Liver (tissue), 9 donors: ENCODE data around the gene TBC1D5. TPM values are rescaled to one million over a fixed set of nuclear protein-coding genes. Genes with fewer than 3 reads are reported as not detected.
A peak's percentile ranks its signal among the peaks of the same experiment; 100 is the strongest.
"Not testable (repeated sequence)": the region's sequence is repeated elsewhere in the genome, so short reads cannot be mapped to it uniquely, and the experiment has no call there.

ENCODE experiments used
- DNase-seq: peaks from one replicate; pipeline ENCODE4 v3.0.0-alpha.2; 2017; ENCODE audit warnings: low spot score
- H3K27ac ChIP-seq, 2 donors: one replicate each; pipeline ENCODE4 v1.7.0; 2013; ENCODE audit warnings: inconsistent platforms in 2 of 2, low read length in 2 of 2, control low read depth in 1 of 2, low read depth in 1 of 2, mild to moderate bottlenecking in 1 of 2
- H3K27me3 ChIP-seq, 4 donors: one replicate each; pipeline versions ENCODE4 v1.6.1 to v1.7.0; 2013; ENCODE audit warnings: low read length in 3 of 4, inconsistent platforms in 1 of 4, mild to moderate bottlenecking in 1 of 4, moderate library complexity in 1 of 4; ENCODE audit not compliant: control insufficient read depth in 4 of 4, insufficient read depth in 4 of 4
- H3K36me3 ChIP-seq, 4 donors: one replicate each; pipeline versions ENCODE4 v1.6.1 to v1.7.0; 2013; ENCODE audit warnings: low read length in 3 of 4, mild to moderate bottlenecking in 3 of 4, low read depth in 1 of 4, moderate library complexity in 1 of 4; ENCODE audit not compliant: control insufficient read depth in 4 of 4, insufficient read depth in 3 of 4
- H3K4me1 ChIP-seq, 4 donors: one replicate each; pipeline versions ENCODE4 v1.6.1 to v1.7.0; 2013; ENCODE audit warnings: low read length in 3 of 4, mild to moderate bottlenecking in 3 of 4, moderate library complexity in 1 of 4; ENCODE audit not compliant: control insufficient read depth in 4 of 4, insufficient read depth in 4 of 4
- H3K4me3 ChIP-seq, 3 donors: one replicate each; pipeline versions ENCODE4 v1.6.1 to v1.7.0; 2013; ENCODE audit warnings: low read length in 3 of 3, control low read depth in 1 of 3, low read depth in 1 of 3, mild to moderate bottlenecking in 1 of 3
- H3K9ac ChIP-seq, 2 donors: one replicate each; pipeline ENCODE4 v1.7.0; 2013; ENCODE audit warnings: low read length in 2 of 2, mild to moderate bottlenecking in 2 of 2, moderate library complexity in 2 of 2, control low read depth in 1 of 2, low read depth in 1 of 2
- H3K9me3 ChIP-seq, 4 donors: one replicate each; pipeline versions ENCODE4 v1.6.1 to v1.7.0; 2013; ENCODE audit warnings: low read length in 3 of 4; ENCODE audit not compliant: control insufficient read depth in 4 of 4
- FOXA1 ChIP-seq: IDR thresholded peaks from 2 replicates; pipeline ENCODE4 v1.6.1; 2016; ENCODE audit warnings: antibody characterized with exemption
- FOXA2 ChIP-seq: IDR thresholded peaks from 2 replicates; pipeline ENCODE4 v1.6.1; 2016; ENCODE audit warnings: antibody characterized with exemption
- HNF4G ChIP-seq: IDR thresholded peaks from 2 replicates; pipeline ENCODE4 v1.6.1; 2016; ENCODE audit warnings: antibody characterized with exemption
- JUND ChIP-seq, 2 donors: IDR thresholded peaks; 2 replicates each; pipeline ENCODE4 v1.6.1; 2016; ENCODE audit warnings: antibody characterized with exemption in 2 of 2
- RAD21 ChIP-seq, 2 donors: IDR thresholded peaks; 2 replicates each; pipeline ENCODE4 v1.6.1; 2016; ENCODE audit warnings: antibody characterized with exemption in 2 of 2, mild to moderate bottlenecking in 2 of 2
- SP1 ChIP-seq: IDR thresholded peaks from 2 replicates; pipeline ENCODE4 v1.6.1; 2018; ENCODE audit warnings: antibody characterized with exemption, mild to moderate bottlenecking
- YY1 ChIP-seq: IDR thresholded peaks from 2 replicates; pipeline ENCODE4 v1.6.1; 2016; ENCODE audit warnings: antibody characterized with exemption, mild to moderate bottlenecking
- WGBS: extraction: QIAGEN DNeasy Blood & Tissue Kit; methylation state at CpG from one replicate; pipeline ENCODE4 v1.1.7; 2013; 5-methylcytosine and 5-hydroxymethylcytosine counted together
- polyA plus RNA-seq, 2 donors: library from polyadenylated mRNA; stranded (reverse) in 1 of 2; unstranded in 1 of 2; fragments of 200-250 nt in 1 of 2; fragments of >200 nt in 1 of 2; fragmentation: Nextera tagmentation in 1 of 2; extraction: Ambion mirVana in 1 of 2; gene quantifications; one replicate each; pipeline versions ENCODE4 v1.2.1 to v1.2.3, GENCODE V29; 2013 to 2015
- total RNA-seq, 2 donors: library from RNA; depleted of rRNA; stranded (reverse); fragments of >200 nt; gene quantifications; one replicate each; pipeline ENCODE4 v1.2.3, GENCODE V29; 2014
- TF ChIP-seq, protein P1 (sequence below): IDR thresholded peaks from 2 replicates; pipeline ENCODE4 v1.6.1; 2016; ENCODE audit warnings: antibody characterized with exemption
- TF ChIP-seq, protein P2 (sequence below): IDR thresholded peaks from 2 replicates; pipeline ENCODE4 v1.6.1; 2016; ENCODE audit warnings: antibody characterized with exemption
- TF ChIP-seq, protein P3 (sequence below): fragments of 150-350 bp; IDR thresholded peaks from 2 replicates; pipeline ENCODE4 v1.5.1; 2017; ENCODE audit warnings: improper control_type of control experiment, low read depth, low read length; ENCODE audit not compliant: missing input control
- TF ChIP-seq, protein P4 (sequence below): IDR thresholded peaks from 2 replicates; pipeline ENCODE4 v1.6.1; 2016; ENCODE audit warnings: antibody characterized with exemption, mild to moderate bottlenecking
- donor health status: healthy.
- donor health status: healthy.
- donor health status: healthy.
- donor health status: healthy.
- donor health status: healthy.

Gene TBC1D5
- total and polyA plus RNA-seq, 4 donors: 9.1 to 45.6 (median 25.6) TPM

DNA sequence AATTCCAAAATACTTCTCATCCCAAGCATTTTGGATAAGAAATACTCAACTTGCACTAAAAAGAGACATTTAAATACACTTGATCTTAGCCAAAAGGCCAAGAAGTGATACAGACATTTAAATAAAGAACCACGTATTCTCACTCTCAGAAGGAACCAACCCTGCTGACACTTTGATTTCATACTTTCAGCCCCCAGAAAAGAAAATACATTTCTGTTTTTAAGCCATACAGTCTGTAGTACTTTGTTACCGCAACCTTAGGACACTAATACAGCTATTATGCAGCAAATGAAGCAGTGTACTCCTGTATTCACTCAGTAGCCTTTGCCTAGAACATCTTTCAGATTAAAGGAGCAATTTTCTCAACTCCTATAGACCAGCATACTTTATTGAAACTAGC, 86.7 kb downstream of the TBC1D5 start (continued):
- TF ChIP-seq FOXA1 (no peak), FOXA2 (no peak), HNF4G (no peak), JUND (IDR thresholded peaks at IDR 0.05) (no peak), SP1 (no peak), YY1 (no peak), RAD21 (IDR thresholded peaks at IDR 0.05) (no peak)
- TF ChIP-seq, protein P1, sequence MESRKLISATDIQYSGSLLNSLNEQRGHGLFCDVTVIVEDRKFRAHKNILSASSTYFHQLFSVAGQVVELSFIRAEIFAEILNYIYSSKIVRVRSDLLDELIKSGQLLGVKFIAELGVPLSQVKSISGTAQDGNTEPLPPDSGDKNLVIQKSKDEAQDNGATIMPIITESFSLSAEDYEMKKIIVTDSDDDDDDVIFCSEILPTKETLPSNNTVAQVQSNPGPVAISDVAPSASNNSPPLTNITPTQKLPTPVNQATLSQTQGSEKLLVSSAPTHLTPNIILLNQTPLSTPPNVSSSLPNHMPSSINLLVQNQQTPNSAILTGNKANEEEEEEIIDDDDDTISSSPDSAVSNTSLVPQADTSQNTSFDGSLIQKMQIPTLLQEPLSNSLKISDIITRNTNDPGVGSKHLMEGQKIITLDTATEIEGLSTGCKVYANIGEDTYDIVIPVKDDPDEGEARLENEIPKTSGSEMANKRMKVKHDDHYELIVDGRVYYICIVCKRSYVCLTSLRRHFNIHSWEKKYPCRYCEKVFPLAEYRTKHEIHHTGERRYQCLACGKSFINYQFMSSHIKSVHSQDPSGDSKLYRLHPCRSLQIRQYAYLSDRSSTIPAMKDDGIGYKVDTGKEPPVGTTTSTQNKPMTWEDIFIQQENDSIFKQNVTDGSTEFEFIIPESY: no peak
- TF ChIP-seq, protein P2, sequence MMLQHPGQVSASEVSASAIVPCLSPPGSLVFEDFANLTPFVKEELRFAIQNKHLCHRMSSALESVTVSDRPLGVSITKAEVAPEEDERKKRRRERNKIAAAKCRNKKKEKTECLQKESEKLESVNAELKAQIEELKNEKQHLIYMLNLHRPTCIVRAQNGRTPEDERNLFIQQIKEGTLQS: no peak

DNA sequence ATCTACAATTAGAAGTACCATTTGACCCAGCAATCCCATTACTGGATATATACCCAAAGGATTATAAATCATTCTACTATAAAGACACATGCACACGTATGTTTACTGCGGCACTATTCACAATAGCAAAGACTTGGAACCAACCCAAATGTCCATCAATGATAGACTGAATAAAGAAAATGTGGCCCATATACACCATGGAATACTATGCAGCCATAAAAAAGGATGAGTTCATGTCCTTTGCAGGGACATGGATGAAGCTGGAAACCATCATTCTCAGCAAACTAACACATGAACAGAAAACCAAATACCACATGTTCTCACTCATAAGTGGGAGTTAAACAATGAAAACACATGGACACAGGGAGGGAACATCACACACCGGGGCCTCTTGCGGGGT, 92.7 kb downstream of the TBC1D5 start:
- 99% methylated on average over 4 of the region's 4 CpGs for WGBS
- not testable (repeated sequence) for DNase-seq, H3K27ac ChIP-seq, H3K9ac ChIP-seq, H3K27me3 ChIP-seq, H3K9me3 ChIP-seq, H3K4me3 ChIP-seq, H3K36me3 ChIP-seq, H3K4me1 ChIP-seq

DNA sequence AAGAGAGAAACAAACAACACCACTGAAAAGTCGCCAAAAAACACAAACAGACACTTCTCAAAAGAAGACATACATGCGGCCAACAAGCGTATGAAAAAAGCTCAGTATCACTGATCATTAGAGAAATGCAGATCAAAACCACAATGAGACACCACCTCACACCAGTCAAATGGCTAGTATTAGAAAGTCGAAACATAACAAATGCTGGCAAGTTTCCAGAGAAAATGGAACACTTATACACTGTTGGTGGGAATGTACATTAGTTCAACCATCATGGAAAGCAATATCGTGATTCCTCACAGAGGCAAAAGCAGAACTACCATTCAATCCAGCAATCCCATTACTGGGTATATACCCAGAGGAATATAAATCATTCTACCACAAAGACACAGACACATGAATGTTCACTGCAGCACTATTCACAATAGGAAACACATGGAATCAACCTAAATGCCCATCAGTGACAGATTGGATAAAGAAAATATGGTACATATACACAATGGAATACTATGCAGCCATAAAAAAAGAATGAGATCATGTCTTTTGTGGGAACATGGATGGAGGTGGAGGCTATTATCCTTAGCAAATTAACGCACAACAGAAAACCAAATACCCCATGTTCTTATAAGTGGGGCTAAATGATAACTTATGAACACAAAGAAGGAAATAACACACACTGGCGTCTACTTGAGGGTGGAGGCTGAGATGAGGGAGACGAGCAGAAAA, 93.6 kb downstream of the TBC1D5 start:
- not testable (repeated sequence) for DNase-seq, H3K9ac ChIP-seq, H3K4me1 ChIP-seq, H3K4me3 ChIP-seq, H3K9me3 ChIP-seq, H3K27ac ChIP-seq, H3K36me3 ChIP-seq, H3K27me3 ChIP-seq
- 97% methylated on average over 8 of the region's 8 CpGs for WGBS

DNA sequence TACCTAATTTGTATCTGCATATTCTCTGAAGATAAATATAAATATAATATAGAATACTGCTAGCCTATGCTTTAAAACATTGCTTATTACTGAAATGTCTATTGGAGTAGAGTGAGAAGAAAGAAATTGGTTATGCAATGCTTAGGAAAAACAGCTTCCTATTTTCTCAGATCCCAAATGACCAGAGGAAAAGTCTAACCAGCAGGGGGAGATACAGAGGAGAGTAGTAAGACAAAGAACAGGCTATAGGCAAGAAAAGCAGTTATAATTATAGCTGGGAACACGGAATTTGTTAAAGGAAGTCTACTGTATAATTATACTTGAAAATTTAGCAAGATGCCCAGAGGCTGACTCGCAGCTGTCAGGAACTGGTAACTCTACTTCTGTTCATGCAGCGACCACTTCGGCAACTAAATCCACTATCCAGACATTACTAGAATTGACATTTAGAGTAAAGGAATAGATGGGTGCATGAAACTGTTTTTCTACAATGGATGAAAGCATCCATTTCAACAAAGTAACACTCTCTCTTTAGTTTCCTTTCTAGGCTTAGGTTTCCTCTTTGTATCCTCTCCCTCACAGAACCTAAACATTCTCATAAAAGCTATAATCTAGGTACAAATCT, 97.2 kb downstream of the TBC1D5 start:
- H3K36me3 ChIP-seq: no peaks in the 10 kb centered on the region
- no peaks in the 10 kb centered on the region for H3K27me3 ChIP-seq
- H3K4me3 ChIP-seq: no peak overlapping the region
- H3K27ac ChIP-seq: no peak overlapping the region
- H3K9me3 ChIP-seq: no peaks in the 10 kb centered on the region
- DNase-seq: no peak
- TF ChIP-seq, protein P2: peak; percentile 20
- TF ChIP-seq, protein P3, sequence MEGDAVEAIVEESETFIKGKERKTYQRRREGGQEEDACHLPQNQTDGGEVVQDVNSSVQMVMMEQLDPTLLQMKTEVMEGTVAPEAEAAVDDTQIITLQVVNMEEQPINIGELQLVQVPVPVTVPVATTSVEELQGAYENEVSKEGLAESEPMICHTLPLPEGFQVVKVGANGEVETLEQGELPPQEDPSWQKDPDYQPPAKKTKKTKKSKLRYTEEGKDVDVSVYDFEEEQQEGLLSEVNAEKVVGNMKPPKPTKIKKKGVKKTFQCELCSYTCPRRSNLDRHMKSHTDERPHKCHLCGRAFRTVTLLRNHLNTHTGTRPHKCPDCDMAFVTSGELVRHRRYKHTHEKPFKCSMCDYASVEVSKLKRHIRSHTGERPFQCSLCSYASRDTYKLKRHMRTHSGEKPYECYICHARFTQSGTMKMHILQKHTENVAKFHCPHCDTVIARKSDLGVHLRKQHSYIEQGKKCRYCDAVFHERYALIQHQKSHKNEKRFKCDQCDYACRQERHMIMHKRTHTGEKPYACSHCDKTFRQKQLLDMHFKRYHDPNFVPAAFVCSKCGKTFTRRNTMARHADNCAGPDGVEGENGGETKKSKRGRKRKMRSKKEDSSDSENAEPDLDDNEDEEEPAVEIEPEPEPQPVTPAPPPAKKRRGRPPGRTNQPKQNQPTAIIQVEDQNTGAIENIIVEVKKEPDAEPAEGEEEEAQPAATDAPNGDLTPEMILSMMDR: peak; percentile 64
- TF ChIP-seq RAD21 (IDR thresholded peaks at IDR 0.05) (peak; percentile 81 to 87), JUND (IDR thresholded peaks at IDR 0.05) (no peak)
- TF ChIP-seq, protein P4, sequence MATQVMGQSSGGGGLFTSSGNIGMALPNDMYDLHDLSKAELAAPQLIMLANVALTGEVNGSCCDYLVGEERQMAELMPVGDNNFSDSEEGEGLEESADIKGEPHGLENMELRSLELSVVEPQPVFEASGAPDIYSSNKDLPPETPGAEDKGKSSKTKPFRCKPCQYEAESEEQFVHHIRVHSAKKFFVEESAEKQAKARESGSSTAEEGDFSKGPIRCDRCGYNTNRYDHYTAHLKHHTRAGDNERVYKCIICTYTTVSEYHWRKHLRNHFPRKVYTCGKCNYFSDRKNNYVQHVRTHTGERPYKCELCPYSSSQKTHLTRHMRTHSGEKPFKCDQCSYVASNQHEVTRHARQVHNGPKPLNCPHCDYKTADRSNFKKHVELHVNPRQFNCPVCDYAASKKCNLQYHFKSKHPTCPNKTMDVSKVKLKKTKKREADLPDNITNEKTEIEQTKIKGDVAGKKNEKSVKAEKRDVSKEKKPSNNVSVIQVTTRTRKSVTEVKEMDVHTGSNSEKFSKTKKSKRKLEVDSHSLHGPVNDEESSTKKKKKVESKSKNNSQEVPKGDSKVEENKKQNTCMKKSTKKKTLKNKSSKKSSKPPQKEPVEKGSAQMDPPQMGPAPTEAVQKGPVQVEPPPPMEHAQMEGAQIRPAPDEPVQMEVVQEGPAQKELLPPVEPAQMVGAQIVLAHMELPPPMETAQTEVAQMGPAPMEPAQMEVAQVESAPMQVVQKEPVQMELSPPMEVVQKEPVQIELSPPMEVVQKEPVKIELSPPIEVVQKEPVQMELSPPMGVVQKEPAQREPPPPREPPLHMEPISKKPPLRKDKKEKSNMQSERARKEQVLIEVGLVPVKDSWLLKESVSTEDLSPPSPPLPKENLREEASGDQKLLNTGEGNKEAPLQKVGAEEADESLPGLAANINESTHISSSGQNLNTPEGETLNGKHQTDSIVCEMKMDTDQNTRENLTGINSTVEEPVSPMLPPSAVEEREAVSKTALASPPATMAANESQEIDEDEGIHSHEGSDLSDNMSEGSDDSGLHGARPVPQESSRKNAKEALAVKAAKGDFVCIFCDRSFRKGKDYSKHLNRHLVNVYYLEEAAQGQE: no peak
- H3K4me1 ChIP-seq: no peaks in the 10 kb centered on the region
- H3K9ac ChIP-seq: no peak overlapping the region
- 52% methylated on average over 4 of the region's 4 CpGs for WGBS
